Femur (tissue), 1 donor: ENCODE data around the gene RDH5.

Experiments used
- DNase-seq: peaks from one replicate; pipeline ENCODE4 v3.0.0-alpha.2; 2017

RDH5 gene

GRCh38 chr12:55713721-55714120, 6.5 kb upstream of the RDH5 start:
- DNase-seq: no peak

GRCh38 chr12:55715169-55715764, 4.9 kb upstream of the RDH5 start:
- DNase-seq: no peak

GRCh38 chr12:55715833-55716581, 4.2 kb upstream of the RDH5 start, which contains the start of gene BLOC1S1:
Gene BLOC1S1, plus strand, starts transcription at chr12:55716046. Its CDS starts 6 bp downstream, at chr12:55716052.
- peak; percentile 94 for DNase-seq

GRCh38 chr12:55716582-55716957, 3.6 kb upstream of the RDH5 start:
- DNase-seq: no peak

GRCh38 chr12:55717011-55718007, 2.9 kb upstream of the RDH5 start:
- DNase-seq: peak; percentile 71

- peak; percentile 49 for DNase-seq
Observed at GRCh38 chr12:55718015-55718414, 2.2 kb upstream of the RDH5 start.

GRCh38 chr12:55718624-55719275, 1.4 kb upstream of the RDH5 start:
- DNase-seq: peak; percentile 67

GRCh38 chr12:55719371-55719770, 822 bp upstream of the RDH5 start:
- DNase-seq: no peak

- peak; percentile 65 for DNase-seq
Observed at GRCh38 chr12:55720894-55721444, 776 bp downstream of the RDH5 start.

GRCh38 chr12:55721601-55722213, 1.5 kb downstream of the RDH5 start:
- DNase-seq: no peak

- DNase-seq: no peak
Observed at GRCh38 chr12:55722948-55723347, 2.8 kb downstream of the RDH5 start.

- DNase-seq: no peak
Observed at GRCh38 chr12:55723516-55724225, 3.5 kb downstream of the RDH5 start.

GRCh38 chr12:55724226-55724939, 4.2 kb downstream of the RDH5 start:
- DNase-seq: peak; percentile 77

GRCh38 chr12:55724940-55725309, 4.7 kb downstream of the RDH5 start:
- no peak for DNase-seq

GRCh38 chr12:55725556-55725955, 5.4 kb downstream of the RDH5 start:
- DNase-seq: no peak

GRCh38 chr12:55726971-55727370, 6.8 kb downstream of the RDH5 start:
- DNase-seq: no peak

GRCh38 chr12:55727643-55728185, 7.5 kb downstream of the RDH5 start:
- no peak for DNase-seq

- peak; percentile 90 for DNase-seq
Observed at GRCh38 chr12:55728186-55728938, 8.2 kb downstream of the RDH5 start.
